Mucosa of gallbladder (tissue), 1 donor: Measurements from ENCODE around the gene ERCC3. TPM values are rescaled to one million over a fixed set of nuclear protein-coding genes. Genes with fewer than 3 reads are reported as not detected.
"Not testable (repeated sequence)": the region's sequence is repeated elsewhere in the genome, so short reads cannot be mapped to it uniquely, and the experiment has no call there.

Experiments used
- DNase-seq: peaks from one replicate; pipeline ENCODE4 v3.0.0-alpha.2; 2020; ENCODE audit warnings: low spot score
- total RNA-seq: library from RNA; stranded (reverse); gene quantifications from one replicate; pipeline ENCODE4 v1.2.1, GENCODE V29; 2021
- donor health status: DM: no; HTN: no; CAD: no.

Gene ERCC3
- total RNA-seq, 1 donor from 2014 or later, result 34.7 TPM

- DNase-seq, result no peak
Measured at GRCh38 chr2:127226132-127226519, 67.8 kb downstream of the ERCC3 start.

GRCh38 chr2:127225186-127225960 lies 68.6 kb downstream of the ERCC3 start:
- no peak for DNase-seq

DNA sequence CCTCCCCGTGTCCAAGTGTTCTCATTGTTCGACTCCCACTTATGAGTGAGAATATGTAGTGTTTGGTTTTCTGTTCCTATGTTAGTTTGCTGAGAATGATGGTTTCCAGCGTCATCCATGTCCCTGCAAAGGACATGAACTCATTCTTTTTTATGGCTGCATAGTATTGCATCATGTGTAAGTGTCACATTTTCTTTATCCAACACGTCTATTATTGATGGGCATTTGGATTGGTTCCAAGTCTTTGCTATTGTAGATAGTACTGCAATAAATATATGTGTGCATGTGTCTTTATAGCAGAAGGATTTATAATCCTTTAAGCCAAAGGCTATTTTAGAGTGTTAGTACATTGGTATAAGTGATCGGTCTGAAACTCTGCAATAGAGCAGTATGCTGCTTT lies 69.8 kb downstream of the ERCC3 start:
- not testable (repeated sequence) for DNase-seq

DNA sequence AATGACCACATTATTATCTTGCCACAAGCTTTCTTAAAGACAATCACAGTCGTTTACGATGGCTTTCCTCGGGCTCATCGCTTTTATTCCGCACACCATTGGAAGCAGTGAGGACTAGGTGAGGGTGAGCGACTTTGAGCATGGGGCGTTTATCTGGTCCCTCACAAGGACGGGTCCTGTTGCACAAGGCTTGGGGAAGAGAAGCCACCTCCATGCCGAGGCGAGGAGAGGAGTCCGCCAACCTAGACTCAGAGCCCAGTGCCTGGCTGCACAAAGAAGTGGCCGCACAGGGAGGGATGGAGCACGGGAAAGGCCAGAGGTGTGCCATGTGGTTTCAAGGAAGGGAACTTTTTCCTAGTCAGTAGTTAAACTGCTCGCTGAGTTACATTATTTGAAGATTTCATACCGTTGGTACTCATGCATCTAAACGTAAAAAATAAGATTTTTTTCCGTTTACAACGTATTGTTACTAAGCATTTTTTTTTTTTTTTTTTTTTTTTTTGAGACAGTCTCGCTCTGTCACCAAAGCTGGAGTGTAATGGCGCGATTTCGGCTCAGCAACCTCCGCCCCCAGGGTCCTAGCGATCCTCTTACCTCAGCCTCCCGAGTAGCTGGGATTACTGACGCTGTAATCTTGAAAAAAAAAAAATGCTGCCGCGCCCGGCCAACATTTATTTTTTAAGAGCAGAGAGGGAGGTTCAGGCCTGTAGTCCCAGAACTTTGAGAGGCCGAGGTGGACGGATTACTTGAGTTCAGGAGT lies 73.0 kb downstream of the ERCC3 start:
- no peak for DNase-seq

GRCh38 chr2:127220102-127220767 lies 73.7 kb downstream of the ERCC3 start, which contains the start of gene CYP27C1:
Gene CYP27C1 (minus strand): TSS chr2:127220299. CDS start chr2:127220270, 29 bp downstream.
- DNase-seq, result no peak

DNA sequence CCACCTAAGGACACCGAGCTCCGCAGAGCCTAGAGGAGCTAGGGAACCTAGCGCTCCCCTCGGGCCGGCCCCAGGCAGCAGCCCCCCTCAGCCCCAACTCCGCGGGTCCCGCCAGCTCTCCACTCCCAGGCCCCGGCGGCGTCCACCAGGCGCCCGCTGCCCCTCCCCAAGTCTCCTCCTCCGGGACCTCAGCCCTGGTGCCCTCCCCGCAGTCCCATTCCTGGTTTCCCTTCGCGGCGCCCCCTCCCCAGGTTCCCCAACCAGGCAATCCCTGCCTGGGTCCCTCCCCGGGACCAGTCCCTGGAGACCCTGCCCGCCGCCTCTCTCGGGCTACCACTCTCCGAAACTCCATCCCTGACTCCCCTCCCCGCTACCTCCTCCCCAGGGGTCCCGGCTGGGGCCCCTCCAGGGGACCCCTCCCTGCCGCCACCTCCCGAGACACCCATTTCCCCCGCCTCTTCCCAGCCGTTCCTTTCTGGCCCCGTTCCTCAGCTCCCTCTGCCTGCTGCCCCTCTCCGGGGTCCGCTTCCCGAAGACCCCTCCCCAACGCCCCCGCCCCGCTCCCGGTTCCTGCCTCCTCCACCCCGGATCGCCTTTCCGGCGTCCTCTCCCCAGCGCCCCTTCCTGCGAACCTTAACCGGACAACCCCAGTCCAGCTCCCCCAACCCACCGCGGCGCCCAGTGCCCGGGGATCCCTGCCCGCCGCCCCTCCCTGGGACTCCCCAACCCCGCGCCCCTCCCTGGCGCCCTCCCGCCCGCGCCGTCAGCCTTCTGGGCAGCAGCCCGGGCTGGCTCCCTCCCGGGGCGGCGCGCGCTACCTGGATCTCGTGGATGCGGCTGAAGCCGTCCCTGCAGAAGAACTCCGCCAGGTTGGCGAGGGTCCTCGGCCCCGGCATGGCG lies 74.5 kb downstream of the ERCC3 start:
- DNase-seq, result no peak

GRCh38 chr2:127218812-127219170 lies 75.2 kb downstream of the ERCC3 start:
- DNase-seq, result no peak

- no peak for DNase-seq
Measured at GRCh38 chr2:127217470-127218325, 76.2 kb downstream of the ERCC3 start.

GRCh38 chr2:127216593-127216992 lies 77.4 kb downstream of the ERCC3 start:
- DNase-seq, result no peak

- DNase-seq, result no peak
Measured at GRCh38 chr2:127216095-127216494, 77.8 kb downstream of the ERCC3 start.

DNA sequence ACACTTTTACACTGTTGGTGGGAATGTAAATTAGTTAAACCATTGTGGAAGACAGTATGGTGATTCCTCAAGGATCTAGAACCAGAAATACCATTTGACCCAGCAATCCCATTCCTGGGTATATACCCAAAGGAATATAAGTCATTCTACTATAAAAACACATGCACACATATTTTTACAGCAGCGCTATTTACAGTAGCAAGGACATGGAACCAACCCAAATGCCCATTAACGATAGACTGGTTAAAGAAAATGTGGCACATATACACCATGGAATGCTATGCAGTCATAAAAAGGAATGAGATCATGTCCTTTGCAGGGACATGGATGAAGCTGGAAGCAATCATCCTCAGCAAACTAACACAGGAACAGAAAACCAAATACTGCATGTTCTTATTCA lies 79.7 kb downstream of the ERCC3 start:
- not testable (repeated sequence) for DNase-seq

DNA sequence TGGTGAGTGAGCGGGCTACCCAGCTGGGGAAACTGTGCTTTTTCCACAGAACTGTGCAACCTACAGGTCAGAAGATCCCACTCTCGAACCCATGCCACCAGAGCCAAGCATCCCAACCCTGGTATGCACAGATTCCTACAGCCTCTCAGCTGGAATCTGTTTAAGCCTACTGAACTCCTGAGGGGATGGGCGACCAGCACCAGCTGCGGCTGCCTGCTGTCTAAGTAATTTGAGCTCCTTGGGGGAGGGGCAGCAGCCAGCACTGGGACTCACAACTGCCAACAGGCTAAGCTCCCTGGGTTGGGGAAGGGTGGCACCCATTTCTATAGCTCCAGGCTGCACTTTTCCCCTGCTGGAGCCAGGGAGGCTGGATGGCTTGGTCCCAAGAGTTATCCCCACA lies 85.6 kb downstream of the ERCC3 start:
- no peak for DNase-seq

Other genes starting within 250 kb of the ERCC3 start
- 131 TPM for gene BIN1, start 187.0 kb downstream of the ERCC3 start, total RNA-seq
- 0.26 TPM for gene CYP27C1, start 73.8 kb downstream of the ERCC3 start, total RNA-seq
- gene MAP3K2, start 93.8 kb upstream of the ERCC3 start, total RNA-seq, result 71.0 TPM
- gene PROC, start 124.3 kb upstream of the ERCC3 start, total RNA-seq, result 3.3 TPM
- gene IWS1, start 232.3 kb upstream of the ERCC3 start, total RNA-seq, result 37.7 TPM
- gene MYO7B, start 241.5 kb upstream of the ERCC3 start, total RNA-seq, result 125 TPM